SU-DHL-6 (cell line): ENCODE measurements around the gene NEURL2.

Source experiments
- H2AFZ ChIP-seq: fragments of 200-600 bp; sonication (generic); 2 replicates; pipeline ENCODE4 v1.6.1; 2014; ENCODE audit warnings: low read depth, mild to moderate bottlenecking, moderate library complexity, mixed read lengths, antibody characterized with exemption, low read length; ENCODE audit not compliant: severe bottlenecking
- H3F3A ChIP-seq: fragments of 200-600 bp; shearing (Covaris generic); 2 replicates; pipeline ENCODE4 v1.6.0; 2016; ENCODE audit warnings: antibody characterized with exemption, mild to moderate bottlenecking; ENCODE audit not compliant: insufficient read depth
- H3K27ac ChIP-seq: fragments of 200-600 bp; sonication (generic); 2 replicates; pipeline ENCODE4 v1.5.1; 2016; ENCODE audit warnings: low read depth, mild to moderate bottlenecking, low read length, moderate library complexity, mixed read lengths
- H3K27me3 ChIP-seq: fragments of 200-600 bp; sonication (generic), shearing (Covaris generic); 2 replicates; pipeline ENCODE4 v1.6.0; 2014; ENCODE audit warnings: mild to moderate bottlenecking, low read length
- H3K36me3 ChIP-seq: fragments of 200-600 bp; sonication (generic); 2 replicates; pipeline ENCODE4 v1.6.1; 2014; ENCODE audit warnings: mild to moderate bottlenecking, low read length, mixed read lengths
- H3K4me2 ChIP-seq: fragments of 300-600, 200-600 bp; shearing (Covaris generic), sonication (generic); 2 replicates; pipeline ENCODE4 v1.6.0; 2014; ENCODE audit warnings: low read length, low read depth, mild to moderate bottlenecking; ENCODE audit not compliant: poor library complexity, severe bottlenecking
- H3K4me3 ChIP-seq: fragments of 200-600 bp; sonication (generic); 2 replicates; pipeline ENCODE4 v1.5.1; 2014; ENCODE audit warnings: antibody characterized with exemption, low read length, mild to moderate bottlenecking, mixed read lengths; ENCODE audit not compliant: insufficient read depth, poor library complexity, severe bottlenecking
- H3K79me2 ChIP-seq: fragments of 200-600 bp; sonication (generic); 2 replicates; pipeline ENCODE4 v1.6.1; 2014; ENCODE audit warnings: mild to moderate bottlenecking, low read length, moderate library complexity; ENCODE audit not compliant: insufficient read depth
- H3K9ac ChIP-seq: fragments of 200-600 bp; sonication (generic); 2 replicates; pipeline ENCODE4 v1.7.0; 2014; ENCODE audit warnings: mild to moderate bottlenecking, low read length
- H3K9me2 ChIP-seq: fragments of 200-600 bp; sonication (generic); replicated peaks from 2 replicates; pipeline ENCODE4 v1.6.1; 2014; ENCODE audit warnings: low read length; ENCODE audit not compliant: insufficient read depth
- H3K9me3 ChIP-seq: fragments of 200-600 bp; sonication (generic); 2 replicates; pipeline ENCODE4 v1.6.1; 2014; ENCODE audit warnings: low read length, mixed read lengths; ENCODE audit not compliant: insufficient read depth
- H4K20me1 ChIP-seq: fragments of 200-600 bp; sonication (generic); 2 replicates; pipeline ENCODE4 v1.6.1; 2014; ENCODE audit warnings: low read depth, mild to moderate bottlenecking, antibody characterized with exemption, low read length, moderate library complexity, mixed read lengths
- CTCF ChIP-seq: fragments of 200-600 bp; sonication (generic); IDR thresholded peaks from one replicate; pipeline ENCODE4 v1.5.1; 2017; ENCODE audit warnings: antibody characterized with exemption, mild to moderate bottlenecking, low read length, moderate library complexity; ENCODE audit not compliant: insufficient read depth, poor library complexity, severe bottlenecking
- EZH2phosphoT487 ChIP-seq: fragments of 200-600 bp; sonication (generic), shearing (Covaris generic); conservative IDR thresholded peaks from 2 replicates; pipeline ENCODE4 v1.6.1; 2018; ENCODE audit warnings: mild to moderate bottlenecking, antibody characterized with exemption, low read length, moderate library complexity, mixed read lengths

NEURL2 gene

GRCh38 chr20:45857114-45857881 lies 33.7 kb downstream of the NEURL2 start, which contains the start of the genes ACOT8 and ZSWIM3:
Gene ACOT8, minus strand, starts transcription at chr20:45857392. Its CDS starts 77 bp downstream, at chr20:45857315.
Gene ZSWIM3, plus strand, starts transcription at chr20:45857614. Its CDS starts 212 bp downstream, at chr20:45857826.
- peak within 1 kb of the TSS; percentile 65 for H3K27ac ChIP-seq
- no peaks in the 10 kb centered on the region for H3K36me3 ChIP-seq

GRCh38 chr20:45853484-45853883 lies 37.5 kb downstream of the NEURL2 start:
- Histone ChIP-seq H3K9ac (no peak overlapping the region), H3K36me3 (no peaks in the 10 kb centered on the region), H2AFZ (no peak overlapping the region), H3K4me2 (no peak overlapping the region), H3K79me2 (peaks cover 19% of the 10 kb centered on the region), H3K4me3 (no peak overlapping the region), H4K20me1 (no peaks in the 10 kb centered on the region), H3K9me2 (no peaks in the 10 kb centered on the region), H3K27me3 (no peaks in the 10 kb centered on the region), H3K27ac (no peak overlapping the region), H3F3A (no peaks in the 10 kb centered on the region), H3K9me3 (no peaks in the 10 kb centered on the region)
- TF ChIP-seq EZH2phosphoT487 (no peak), CTCF (no peak)

More at GRCh38 chr20:45857114-45857881, 33.7 kb downstream of the NEURL2 start, which contains the start of the genes ACOT8 and ZSWIM3:
- H3F3A ChIP-seq: no peaks in the 10 kb centered on the region
- no peaks in the 10 kb centered on the region for H3K9me3 ChIP-seq
- H3K4me3 ChIP-seq: peak within 1 kb of the TSS; percentile 95
- H3K4me2 ChIP-seq: peak within 1 kb of the TSS; percentile 84
- H4K20me1 ChIP-seq: no peaks in the 10 kb centered on the region
- peaks cover 19% of the 10 kb centered on the region for H3K79me2 ChIP-seq
- no peaks in the 10 kb centered on the region for H3K9me2 ChIP-seq
- H3K27me3 ChIP-seq: no peaks in the 10 kb centered on the region
- peak within 1 kb of the TSS; percentile 79 for H2AFZ ChIP-seq
- TF ChIP-seq EZH2phosphoT487: no peak
- TF ChIP-seq CTCF: no peak
- H3K9ac ChIP-seq: peak within 1 kb of the TSS; percentile 88

GRCh38 chr20:45852326-45852725 lies 38.7 kb downstream of the NEURL2 start:
- no peak overlapping the region for H3K9ac ChIP-seq
- no peak overlapping the region for H3K27ac ChIP-seq
- TF ChIP-seq CTCF (no peak), EZH2phosphoT487 (no peak)
- no peaks in the 10 kb centered on the region for H4K20me1 ChIP-seq
- H3K4me2 ChIP-seq: no peak overlapping the region
- H3K79me2 ChIP-seq: peaks cover 19% of the 10 kb centered on the region
- no peaks in the 10 kb centered on the region for H3K27me3 ChIP-seq
- no peaks in the 10 kb centered on the region for H3F3A ChIP-seq
- no peaks in the 10 kb centered on the region for H3K9me2 ChIP-seq
- H3K36me3 ChIP-seq: no peaks in the 10 kb centered on the region
- no peak overlapping the region for H3K4me3 ChIP-seq
- H2AFZ ChIP-seq: no peak overlapping the region
- no peaks in the 10 kb centered on the region for H3K9me3 ChIP-seq
